AG08395 (cell line): ENCODE measurements around the gene CABP4.

ENCODE experiments used
- DNase-seq: peaks from one replicate; pipeline ENCODE4 v3.0.0; 2012; ENCODE audit warnings: mixed read lengths, low spot score

Gene CABP4

DNA sequence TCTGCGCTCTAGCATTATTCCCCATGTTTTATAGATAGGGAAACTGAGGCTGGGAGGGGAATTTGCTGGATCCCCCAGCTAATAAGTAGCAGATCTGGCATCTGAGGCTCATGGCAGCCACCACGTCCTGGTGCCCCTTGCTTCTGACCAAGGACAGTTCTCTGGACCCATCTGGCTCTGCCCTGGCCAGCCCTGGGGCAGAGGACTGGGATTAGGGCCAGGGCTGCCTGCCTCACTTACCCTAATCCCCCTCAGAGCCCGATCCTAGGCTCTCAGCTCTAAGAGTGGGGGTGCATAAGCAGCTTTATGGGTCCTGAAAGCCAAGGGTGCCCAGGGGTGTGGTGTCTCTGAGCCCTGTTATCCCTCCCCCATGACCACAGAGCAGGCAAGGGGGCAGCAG lies at the start of gene CABP4:
CABP4 (plus strand) TSS at position 301 of the 400 bp plus-strand sequence; CDS start at position 371, 70 bp downstream.
- DNase-seq: no peak

DNA sequence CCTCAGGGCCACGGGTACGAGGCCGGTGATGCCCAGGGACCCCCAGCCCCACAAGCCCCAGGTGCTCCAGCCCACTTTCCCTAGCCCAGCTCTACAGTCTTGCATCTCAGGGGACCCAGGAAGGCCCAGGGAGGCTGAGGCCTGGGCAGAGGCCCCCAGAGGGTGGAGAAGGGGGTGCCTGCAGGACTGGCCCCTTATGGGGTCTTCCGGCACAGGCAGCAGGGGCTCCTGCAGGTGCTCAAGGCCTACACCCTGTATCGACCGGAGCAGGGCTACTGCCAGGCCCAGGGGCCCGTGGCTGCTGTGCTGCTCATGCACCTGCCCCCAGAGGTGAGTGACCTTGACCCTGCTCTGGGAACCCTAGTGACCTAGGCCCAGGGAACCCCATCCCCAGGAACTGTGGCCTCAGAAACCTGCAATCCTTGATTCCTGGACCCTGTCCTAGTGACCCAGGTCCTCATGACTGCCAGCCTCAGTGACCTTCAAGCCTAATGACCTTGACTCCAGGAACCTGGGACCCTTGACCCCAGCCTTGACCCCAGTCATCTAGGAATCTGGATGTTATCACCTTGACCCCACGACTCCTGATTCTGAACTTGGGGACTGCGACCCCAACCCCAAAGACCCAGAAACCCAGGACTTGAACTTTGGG lies 49.3 kb upstream of the CABP4 start:
- DNase-seq: no peak

DNA sequence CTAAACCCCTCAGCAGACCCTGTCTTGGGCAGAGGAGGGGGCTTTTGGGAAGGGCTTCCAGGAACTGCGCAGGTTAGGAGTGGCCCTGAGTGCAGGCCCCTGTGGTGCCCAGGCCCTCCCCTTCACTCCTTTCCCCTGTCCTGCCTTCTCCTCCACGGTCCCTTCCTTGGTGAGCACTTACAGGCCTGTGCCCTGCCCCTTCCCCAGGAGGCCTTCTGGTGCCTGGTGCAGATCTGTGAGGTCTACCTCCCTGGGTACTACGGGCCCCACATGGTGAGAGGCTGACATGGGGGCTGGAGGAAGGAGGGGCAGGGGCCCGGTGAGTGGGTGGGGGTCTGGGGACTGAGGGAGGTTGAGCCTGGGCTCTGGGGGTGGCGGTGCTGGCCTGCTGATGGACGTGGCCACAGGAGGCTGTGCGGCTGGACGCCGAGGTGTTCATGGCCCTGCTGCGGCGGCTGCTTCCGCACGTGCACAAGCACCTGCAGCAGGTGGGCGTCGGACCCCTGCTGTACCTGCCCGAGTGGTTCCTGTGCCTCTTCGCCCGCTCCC lies 48.7 kb upstream of the CABP4 start:
- no peak for DNase-seq

DNA sequence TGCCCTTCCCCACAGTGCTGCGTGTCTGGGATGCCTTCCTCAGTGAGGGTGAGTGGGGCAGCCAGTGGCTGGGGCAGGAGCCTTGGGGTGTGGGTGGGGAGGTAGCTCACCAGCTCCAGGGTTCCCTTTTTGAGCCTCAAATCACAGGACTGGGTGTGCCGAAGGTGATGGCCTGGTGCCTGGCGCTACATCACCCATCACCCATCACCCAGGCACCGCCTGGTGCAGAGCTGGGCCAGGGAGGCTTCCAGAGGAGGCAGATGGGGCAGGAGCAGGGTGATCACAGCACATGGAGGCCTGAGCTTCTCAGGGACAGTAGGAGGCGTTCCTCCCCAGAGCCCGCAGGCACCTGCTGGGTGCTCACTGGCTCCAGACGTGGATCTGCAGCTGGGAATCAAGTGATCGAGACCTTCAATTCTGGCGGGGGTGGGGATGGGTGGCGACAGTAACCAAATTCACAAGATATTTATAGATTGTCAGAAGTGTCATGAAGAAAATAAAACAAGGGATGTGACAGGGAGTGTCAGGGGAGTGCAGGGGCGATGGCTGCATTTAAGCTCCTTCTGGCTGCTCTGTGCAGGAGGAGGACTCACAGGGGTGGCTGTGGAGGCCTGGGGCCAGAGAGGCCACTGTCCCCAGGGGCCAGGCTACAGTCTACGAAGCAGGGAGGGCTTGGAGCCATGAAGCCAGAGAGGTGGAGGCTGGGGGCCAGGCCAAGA lies 48.0 kb upstream of the CABP4 start:
- no peak for DNase-seq

DNA sequence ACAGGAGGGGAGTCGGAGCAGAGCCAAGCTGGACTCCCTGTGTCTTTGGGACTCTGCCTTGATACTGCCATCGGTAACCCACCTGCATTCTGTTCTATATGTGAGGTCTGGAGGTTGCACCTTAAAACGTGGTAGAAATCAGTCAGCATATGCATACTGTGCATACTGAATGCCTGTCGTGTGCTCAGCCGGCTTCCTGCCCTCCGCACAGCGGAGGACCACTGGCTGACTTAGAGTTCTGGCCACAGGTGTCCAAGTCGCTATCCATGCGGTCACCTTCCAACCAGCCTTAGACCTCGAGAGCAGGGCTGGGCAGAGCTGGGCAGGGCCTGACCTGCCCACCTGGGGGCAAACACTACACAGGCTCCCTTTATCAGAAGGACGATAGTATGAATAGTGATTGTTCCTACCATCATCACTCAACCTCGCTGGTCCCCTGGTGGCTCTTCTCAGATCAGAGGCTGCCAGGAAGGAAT lies 47.4 kb upstream of the CABP4 start:
- no peak for DNase-seq

DNA sequence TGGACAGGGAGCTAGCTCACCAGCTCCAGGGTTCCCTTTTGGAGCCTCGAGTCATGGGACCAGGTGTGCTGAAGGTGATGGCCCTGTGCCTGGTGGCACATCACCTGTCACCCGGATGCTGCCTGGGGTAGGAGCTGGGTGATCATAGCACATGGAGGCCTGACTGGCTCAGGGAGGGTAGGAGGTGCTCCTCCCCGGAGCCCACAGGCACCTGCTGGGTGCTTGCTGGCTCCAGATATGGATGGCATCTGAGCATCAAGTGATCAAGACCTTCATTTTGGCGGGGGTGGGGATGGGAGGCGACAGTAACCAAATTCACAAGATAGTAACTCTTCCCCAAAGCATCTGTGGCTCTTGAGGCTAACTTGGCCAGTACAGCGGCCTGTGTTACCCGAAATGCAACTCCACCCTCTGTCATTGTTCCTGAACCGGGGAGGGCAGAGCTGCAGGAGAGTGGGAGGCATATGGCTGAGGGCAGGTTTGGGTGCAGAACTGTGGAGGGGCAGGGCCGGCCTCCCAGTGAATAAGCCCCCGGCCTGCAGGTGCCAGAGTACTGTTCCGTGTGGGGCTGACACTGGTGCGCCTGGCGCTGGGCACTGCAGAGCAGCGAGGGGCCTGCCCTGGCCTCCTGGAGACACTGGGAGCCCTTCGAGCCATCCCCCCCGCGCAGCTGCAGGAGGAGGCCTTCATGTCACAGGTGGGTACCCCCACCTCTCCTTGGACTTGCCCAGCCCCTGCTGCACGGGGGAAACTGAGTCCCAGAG lies 46.5 kb upstream of the CABP4 start:
- no peak for DNase-seq

DNA sequence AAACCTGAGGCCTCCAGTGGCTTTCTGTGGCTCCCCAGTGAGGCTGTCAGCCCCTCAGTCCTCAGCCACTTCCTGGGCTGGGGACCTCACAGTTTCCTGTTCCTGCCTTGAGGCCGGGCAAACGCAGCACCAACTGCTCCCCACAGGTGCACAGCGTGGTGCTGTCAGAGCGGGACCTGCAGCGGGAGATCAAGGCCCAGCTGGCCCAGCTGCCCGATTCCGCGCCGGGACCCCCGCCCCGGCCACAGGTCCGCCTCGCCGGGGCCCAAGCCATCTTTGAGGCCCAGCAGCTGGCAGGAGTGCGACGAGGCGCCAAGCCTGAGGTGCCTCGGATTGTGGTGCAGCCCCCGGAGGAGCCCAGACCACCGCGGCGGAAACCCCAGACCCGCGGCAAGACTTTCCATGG lies 45.9 kb upstream of the CABP4 start:
- no peak for DNase-seq

DNA sequence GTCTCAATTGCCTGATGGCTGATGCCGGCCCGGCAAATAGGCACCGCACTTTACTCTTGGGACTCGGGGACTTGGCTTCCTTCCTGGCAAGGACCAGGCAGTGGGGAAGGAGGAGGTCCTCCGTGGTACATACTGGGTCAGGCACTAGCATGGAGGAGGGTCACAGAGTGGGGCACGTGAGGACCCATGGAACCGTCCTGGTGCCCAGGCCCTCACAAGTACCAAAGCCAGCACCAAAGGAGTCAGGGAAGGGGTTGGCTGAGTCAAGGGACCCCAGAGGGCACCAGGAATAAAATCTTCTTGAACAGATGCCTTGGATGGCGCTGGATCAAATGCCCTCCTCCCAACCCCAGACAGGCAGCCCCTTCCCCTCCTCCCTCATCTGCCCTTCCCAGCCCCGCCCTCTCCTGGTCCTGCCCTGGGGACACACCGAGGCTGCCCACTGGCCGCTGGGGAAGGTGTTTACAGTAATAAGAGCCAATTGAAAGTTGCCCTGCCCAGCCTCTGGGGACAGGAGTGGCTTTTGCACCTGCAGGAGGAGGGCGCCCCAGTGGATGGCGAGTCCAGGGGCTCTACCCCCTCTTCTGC lies 45.3 kb upstream of the CABP4 start:
- DNase-seq: no peak

DNA sequence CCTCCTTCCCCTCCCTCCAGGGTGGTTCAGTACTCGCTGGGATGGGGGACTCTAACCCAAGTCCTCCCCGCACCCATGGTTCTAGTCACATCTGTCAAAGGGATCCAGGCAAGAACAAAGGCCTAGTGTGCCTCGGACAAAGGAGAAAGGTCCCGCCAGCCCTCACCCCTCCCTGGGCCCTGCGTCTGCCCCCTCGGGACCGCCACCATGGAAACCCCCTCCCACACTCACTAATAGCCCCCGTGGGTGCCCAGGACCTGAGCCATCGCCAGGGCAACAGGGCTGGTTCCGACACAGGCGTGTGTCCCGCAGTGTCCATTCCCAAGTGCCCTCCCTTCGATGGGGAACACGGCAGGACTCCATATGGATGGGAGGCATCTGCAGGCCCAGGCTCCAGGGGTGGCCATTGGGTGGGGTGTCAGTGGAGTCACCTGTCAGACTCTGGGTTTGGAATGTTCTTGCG lies 44.8 kb upstream of the CABP4 start:
- no peak for DNase-seq

DNA sequence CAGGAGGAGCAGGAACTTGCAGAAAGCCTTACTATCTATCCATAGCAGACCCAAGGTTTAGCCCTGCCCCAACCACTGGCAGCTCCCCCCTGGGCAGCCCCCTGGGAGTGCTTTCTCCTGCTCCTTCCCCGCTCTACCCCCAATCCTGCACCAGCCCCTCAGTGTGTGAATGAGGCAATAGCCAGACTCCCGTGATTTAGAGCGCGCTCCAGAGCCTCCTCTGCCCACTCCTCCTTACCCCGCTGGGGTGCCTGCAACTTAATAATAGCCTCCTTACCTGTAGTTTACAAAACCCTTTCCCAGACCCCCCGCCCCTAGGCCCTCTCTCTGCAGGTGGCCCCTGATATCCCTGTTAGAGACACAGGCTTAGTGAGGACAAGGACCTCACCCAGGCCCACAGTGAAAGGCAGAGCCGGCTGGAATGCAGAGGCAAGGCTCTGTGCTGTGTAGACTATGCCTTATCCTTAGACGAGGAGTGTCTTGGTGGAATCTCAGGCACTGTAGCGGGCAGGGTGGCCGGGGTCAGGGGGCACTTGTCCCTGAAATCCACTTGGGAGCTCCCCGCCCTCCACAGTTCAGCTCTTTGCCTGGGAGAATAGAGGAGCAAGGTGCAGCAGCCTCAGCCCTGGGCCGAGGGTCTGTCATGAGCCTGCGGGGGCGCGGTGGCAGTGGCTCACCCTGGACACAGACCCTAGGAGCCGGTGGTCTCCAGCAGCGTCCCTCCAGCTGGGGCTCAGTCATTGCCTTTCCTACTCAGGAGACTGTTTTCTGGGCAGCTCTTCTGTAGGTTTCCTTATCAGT lies 44.0 kb upstream of the CABP4 start:
- DNase-seq: no peak

DNA sequence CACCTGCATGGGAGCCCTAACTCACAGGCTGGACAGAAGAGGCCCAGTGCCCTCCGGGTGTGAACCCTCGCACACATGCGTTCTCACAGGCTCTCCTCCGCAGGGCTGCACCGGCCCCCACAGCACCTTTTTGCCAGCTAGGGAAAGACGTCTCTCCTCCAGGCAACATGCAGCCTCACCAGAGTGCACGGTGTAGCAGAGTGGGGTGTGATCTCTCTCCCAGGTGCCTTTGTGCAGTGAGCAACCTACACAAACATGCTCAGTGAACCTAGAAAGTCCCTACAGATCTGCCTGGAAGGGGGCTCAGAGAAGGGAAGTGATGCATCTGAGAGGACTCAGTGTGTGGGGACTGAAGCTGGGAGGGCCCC lies 43.4 kb upstream of the CABP4 start:
- DNase-seq: no peak

DNA sequence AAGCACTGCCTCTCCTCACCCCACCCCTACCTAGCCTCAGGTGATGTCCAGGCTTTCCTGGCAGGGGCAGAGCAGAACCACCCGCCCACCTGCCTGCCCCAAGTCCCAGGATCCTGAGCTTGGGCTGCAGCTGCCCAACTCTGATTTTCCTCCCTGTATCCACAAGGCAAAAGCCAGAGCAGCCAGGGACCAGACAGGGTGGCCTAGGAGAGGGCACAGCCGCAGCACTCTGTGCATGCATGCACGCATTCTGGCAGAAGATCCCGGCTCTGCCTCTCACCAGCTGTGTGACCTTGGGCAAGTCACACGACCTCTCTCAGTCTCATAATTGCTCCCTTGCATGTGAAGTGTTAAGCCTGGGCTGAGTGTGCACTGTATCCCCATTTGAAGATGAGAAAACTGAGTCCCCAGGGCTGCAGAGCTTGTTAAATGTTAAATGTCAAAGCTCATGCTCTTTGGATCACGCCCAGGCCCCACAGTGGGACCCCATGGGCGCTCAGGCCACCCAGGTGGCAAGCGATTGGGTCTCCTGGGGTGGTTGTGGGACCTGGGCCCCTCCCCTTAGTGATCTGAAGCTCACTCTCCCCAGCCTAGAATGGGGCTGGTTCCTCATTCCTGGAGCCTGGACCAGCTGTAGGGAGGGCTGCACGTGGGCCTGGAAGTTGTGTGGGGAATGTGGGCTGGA lies 42.5 kb upstream of the CABP4 start:
- no peak for DNase-seq

DNA sequence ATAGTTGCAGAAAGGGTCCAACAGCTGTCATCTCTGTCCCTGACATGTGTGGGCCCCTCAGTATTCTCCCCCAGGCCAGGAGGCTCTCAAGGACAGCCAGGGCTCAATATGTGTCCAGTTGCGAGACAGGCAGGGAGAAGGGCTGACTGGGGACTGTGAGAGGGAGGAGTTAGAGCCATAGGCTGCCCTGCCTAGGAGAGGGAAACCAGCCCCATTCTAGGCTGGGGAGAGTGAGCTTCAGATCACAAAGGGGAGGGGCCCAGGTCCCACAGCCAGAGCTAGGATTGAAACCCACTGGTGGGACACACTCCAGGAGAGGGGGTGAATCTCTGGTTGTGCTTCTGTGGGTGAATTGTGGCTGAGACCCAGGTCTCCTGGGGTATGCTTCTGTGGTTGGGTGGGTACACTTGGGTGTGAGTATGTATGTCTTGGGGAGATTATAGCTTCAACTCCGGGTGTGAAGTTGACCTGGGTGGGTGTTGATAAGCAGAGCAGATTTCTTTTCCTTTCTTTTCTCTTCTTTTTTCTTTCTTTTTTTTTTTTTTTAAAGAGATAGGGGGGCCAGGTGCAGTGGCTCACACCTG lies 41.8 kb upstream of the CABP4 start:
- DNase-seq: no peak

DNA sequence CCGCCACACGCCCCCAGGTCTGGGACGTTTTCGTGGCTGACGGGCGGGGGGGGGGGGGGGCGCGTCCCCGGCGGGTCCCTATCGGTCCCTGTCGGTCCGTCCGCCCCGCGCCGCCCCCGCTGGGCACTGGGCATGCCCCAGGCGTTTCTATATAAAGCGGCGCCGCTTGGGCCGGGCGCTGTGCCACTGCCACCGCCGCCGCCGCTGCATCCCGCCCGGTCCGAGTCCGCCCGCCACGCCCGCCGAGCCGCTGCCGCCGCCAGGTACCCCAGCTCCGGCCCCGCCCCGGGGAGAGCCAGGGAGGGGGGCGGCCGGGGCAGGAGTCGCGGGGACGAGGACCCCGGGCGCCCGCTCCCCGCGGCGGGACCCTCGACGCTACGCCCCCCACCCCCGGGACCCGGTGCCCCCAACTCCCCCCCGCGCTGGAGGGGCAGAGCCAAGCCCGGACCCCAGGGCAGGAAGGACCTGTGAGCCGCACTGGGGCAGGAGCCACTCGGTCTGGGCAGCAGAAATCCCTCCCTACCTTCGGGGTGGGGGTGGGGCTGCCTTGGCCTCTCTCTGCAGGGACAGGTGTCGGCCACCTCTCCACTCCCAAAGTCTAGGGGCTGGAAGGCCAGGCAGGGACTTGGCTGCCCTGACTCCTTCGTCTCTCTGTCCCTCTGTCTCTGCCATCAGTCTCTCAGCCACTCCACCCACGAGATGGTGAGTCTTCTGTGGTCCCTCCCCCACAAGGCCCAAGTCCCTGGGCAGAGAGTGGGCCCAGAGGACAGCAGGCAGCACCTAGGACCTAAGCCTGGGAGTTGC lies 39.5 kb upstream of the CABP4 start, which contains the start of gene CARNS1:
CARNS1 (plus strand) TSS at position 178 of the 804 bp plus-strand sequence; CDS start at position 700, 522 bp downstream.
- no peak for DNase-seq

DNA sequence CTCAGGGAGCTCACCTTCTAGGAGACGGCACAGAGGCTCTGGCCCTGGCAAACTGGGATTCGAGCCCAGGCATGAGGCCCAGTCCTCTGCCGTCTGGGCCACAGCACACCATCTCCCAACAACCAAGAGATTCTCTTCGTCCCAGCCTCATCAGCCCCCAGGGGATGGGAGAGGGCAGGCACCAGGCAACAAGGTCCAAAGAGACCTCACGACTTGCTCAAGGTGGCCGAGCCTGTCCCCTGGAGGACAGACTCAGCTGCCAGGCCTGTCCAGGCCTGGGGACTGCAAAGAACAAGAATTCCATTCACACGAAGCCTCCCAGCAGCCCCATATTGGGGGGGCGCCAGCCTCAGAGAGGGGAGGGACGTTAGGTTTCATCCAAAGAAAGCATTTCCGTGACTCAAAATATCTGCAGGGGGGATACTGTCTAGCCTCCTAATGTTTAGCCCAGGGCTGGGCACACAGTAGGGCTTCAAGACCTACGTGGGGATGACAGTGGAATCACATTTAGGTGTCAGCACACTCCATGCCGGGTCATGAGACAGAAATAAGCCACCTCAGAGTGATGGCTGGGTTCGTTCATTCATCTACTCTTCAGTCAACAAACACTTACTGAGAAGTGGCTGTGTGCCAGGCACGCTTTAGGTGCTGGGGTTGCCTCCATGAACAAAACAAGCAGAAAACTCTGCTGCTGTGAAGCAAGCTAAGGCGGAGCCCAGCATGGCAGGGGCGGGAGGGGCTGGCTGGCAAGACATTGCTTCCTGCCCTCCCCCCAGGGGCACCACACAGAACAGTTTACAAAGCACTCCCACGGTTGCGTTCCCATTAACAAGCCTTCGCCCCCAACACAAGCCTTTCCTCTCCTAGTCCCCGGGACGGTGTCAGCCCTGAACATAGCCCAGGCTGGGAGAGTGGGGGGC lies 38.5 kb upstream of the CABP4 start:
- DNase-seq: no peak

DNA sequence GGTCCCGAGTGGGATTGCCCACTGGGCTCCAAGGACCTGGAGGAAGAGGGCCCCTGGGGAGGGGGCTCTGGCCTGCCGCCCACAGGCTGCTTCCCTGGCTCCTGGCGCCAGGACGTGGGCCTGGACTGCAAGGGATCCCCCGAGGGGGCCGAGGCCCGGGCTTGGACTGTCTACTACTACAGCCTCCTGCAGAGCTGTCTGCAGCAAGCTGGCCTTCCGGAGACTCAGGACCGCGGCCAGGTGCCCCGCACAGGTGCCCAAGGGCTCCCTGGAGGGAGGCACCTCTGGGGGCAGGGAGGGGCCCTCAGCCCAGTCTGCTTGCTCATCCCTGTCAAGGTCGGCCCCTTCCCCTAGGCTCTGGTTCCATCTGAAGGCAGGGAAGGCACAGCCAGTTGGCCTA lies 37.7 kb upstream of the CABP4 start:
- DNase-seq: no peak

DNA sequence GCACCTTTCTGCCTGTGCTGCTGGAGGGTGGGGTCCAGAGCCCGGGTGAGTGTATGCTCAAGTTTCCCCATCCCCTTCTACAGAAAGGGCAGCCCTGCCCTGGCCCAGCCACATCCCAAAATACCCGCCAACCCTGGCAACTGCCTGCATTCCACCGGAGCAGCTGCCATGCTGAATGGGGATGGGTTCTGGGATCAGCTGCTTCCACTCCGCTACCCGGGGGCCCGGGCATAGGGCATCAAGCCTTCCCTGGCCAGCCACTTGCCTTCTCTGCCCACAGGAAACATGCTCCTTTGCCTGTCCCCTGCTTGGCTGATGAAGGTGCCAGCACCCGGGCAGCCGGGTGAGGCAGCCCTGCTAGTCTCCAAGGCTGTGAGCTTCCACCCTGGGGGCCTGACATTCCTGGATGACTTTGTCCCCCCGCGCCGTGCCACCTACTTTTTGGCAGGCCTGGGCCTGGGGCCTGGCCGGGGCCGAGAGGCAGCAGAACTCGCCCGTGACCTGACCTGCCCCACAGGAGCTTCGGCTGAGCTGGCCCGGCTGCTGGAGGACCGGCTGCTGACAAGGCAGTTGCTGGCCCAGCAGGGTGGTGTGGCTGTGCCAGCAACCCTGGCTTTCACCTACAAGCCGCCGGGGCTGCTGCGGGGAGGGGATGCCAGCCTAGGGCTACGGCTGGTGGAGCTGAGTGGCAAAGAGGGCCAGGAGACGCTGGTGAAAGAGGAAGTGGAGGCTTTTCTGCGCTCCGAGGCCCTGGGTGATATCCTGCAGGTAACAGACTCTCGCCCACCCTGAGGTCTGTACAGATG lies 36.5 kb upstream of the CABP4 start:
- DNase-seq: no peak
